CD8-positive, alpha-beta memory T cell (primary cell): Measurements from ENCODE around the gene SIPA1. TPM values are rescaled to one million over a fixed set of nuclear protein-coding genes. Genes with fewer than 3 reads are reported as not detected.

Experiments
- CTCF ChIA-PET: fragments of 350-600 bp; sonication (Branson Sonifier 250); formaldehyde crosslinking; loops from one replicate; lab custom pipeline; 2021; ENCODE audit warnings: antibody characterized with exemption; lab: Charles Lee
- POLR2A ChIA-PET: fragments of 350-600 bp; sonication (Branson Sonifier 250); formaldehyde crosslinking; loops from one replicate; lab custom pipeline; 2021; ENCODE audit warnings: antibody characterized with exemption; lab: Charles Lee
- DNase-seq, 5 donors: peaks; one replicate each; pipeline versions ENCODE4 v3.0.0 to v3.0.0-alpha.2; 2020 to 2022; ENCODE audit warnings: mixed read lengths in 1 of 5
- H3K27ac ChIP-seq: one replicate; pipeline ENCODE4 v1.7.0; 2013; ENCODE audit warnings: low read depth, mild to moderate bottlenecking, low read length, moderate library complexity
- H3K27me3 ChIP-seq: 2 replicates; pipeline ENCODE4 v1.7.0; 2013; ENCODE audit warnings: low read length, mild to moderate bottlenecking; ENCODE audit not compliant: insufficient read depth, poor library complexity, severe bottlenecking
- H3K36me3 ChIP-seq: 2 replicates; pipeline ENCODE4 v1.7.0; 2013; ENCODE audit warnings: mild to moderate bottlenecking, low read length, moderate library complexity; ENCODE audit not compliant: insufficient read depth
- H3K4me1 ChIP-seq: 2 replicates; pipeline ENCODE4 v1.7.0; 2013; ENCODE audit warnings: mild to moderate bottlenecking, low read length, moderate library complexity; ENCODE audit not compliant: insufficient read depth
- H3K4me3 ChIP-seq: 2 replicates; pipeline ENCODE4 v1.7.0; 2013; ENCODE audit warnings: mild to moderate bottlenecking, low read length
- H3K9me3 ChIP-seq: 2 replicates; pipeline ENCODE4 v1.7.0; 2013; ENCODE audit warnings: mild to moderate bottlenecking, low read length
- H3K27ac Mint-ChIP-seq, 8 donors: one replicate each; pipeline ENCODE4 v1.8.0; 2020 to 2021; ENCODE audit warnings: mixed read lengths in 8 of 8, mild to moderate bottlenecking in 6 of 8, inconsistent platforms in 3 of 8, moderate library complexity in 3 of 8
- H3K27me3 Mint-ChIP-seq, 2 donors: one replicate each; pipeline ENCODE4 v1.8.0; 2020 to 2021; ENCODE audit warnings: mixed read lengths in 2 of 2, mild to moderate bottlenecking in 1 of 2, moderate library complexity in 1 of 2
- H3K36me3 Mint-ChIP-seq, 3 donors: one replicate each; pipeline ENCODE4 v1.8.0; 2020 to 2021; ENCODE audit warnings: mixed read lengths in 3 of 3, inconsistent platforms in 1 of 3, mild to moderate bottlenecking in 1 of 3
- H3K4me1 Mint-ChIP-seq, 3 donors: one replicate each; pipeline ENCODE4 v1.8.0; 2020 to 2021; ENCODE audit warnings: mixed read lengths in 3 of 3, inconsistent platforms in 1 of 3, mild to moderate bottlenecking in 1 of 3
- H3K4me3 Mint-ChIP-seq, 7 donors: one replicate each; pipeline ENCODE4 v1.8.0; 2020 to 2021; ENCODE audit warnings: mixed read lengths in 7 of 7, mild to moderate bottlenecking in 6 of 7, moderate library complexity in 4 of 7, inconsistent platforms in 2 of 7
- H3K9me3 Mint-ChIP-seq, 5 donors: one replicate each; pipeline ENCODE4 v1.8.0; 2020 to 2022; ENCODE audit warnings: mixed read lengths in 5 of 5, mild to moderate bottlenecking in 3 of 5, moderate library complexity in 2 of 5, inconsistent platforms in 1 of 5
- polyA plus RNA-seq: library from polyadenylated mRNA; unstranded; fragments of 300-500 nt; fragmentation: Illumina TruSeq; gene quantifications from one replicate; pipeline ENCODE4 v1.2.3, GENCODE V29; 2021
- total RNA-seq, 2 experiments: library from RNA; stranded (reverse); gene quantifications; one replicate each; pipeline ENCODE4 v1.2.3, GENCODE V29; 2021

Gene SIPA1
- total and polyA plus RNA-seq, 3 experiments from 2014 or later = 111 to 335 (median 123) TPM

GRCh38 chr11:65643971-65644370 lies 6.1 kb downstream of the SIPA1 start:
- H3K27ac ChIP-seq = no peak overlapping the region

GRCh38 chr11:65644837-65645236 lies 6.9 kb downstream of the SIPA1 start:
- peaks cover 0 to 77% (median 9%) of the 10 kb centered on the region in 3 donors for H3K36me3 Mint-ChIP-seq
- ChIA-PET POLR2A (interaction anchor here (1.2 kb wide), 1 partner anchor 12 kb away, joined by 3 read pairs; no protein-coding TSS in a partner anchor), CTCF (interaction anchor here (0.7 to 0.8 kb wide), 2 partner anchors 12 to 104 kb away, joined by 3 read pairs; no protein-coding TSS in a partner anchor)
- Histone ChIP-seq H3K4me3 (no peak overlapping the region), H3K27ac (no peak overlapping the region), H3K9me3 (no peaks in the 10 kb centered on the region), H3K27me3 (no peaks in the 10 kb centered on the region), H3K4me1 (peaks cover 41% of the 10 kb centered on the region), H3K36me3 (peaks cover 53% of the 10 kb centered on the region)
- peak overlapping the region in 5 of 8 donors; percentile 63 to 100 (median 82) for H3K27ac Mint-ChIP-seq
- peaks cover 0 to 3% of the 10 kb centered on the region in 2 donors for H3K27me3 Mint-ChIP-seq
- DNase-seq = no peak
- H3K4me3 Mint-ChIP-seq = peak overlapping the region in 2 of 7 donors; percentile 54 to 86
- H3K9me3 Mint-ChIP-seq = no peaks in the 10 kb centered on the region
- peaks cover 23 to 40% (median 30%) of the 10 kb centered on the region in 3 donors for H3K4me1 Mint-ChIP-seq

More at GRCh38 chr11:65643971-65644370, 6.1 kb downstream of the SIPA1 start:
- Histone ChIP-seq H3K4me3 (no peak overlapping the region), H3K4me1 (peaks cover 50% of the 10 kb centered on the region), H3K36me3 (peaks cover 44% of the 10 kb centered on the region), H3K27me3 (no peaks in the 10 kb centered on the region), H3K9me3 (no peaks in the 10 kb centered on the region)
- peak overlapping the region; percentile 53 to 100 (median 84) for H3K27ac Mint-ChIP-seq
- peaks cover 32 to 49% (median 35%) of the 10 kb centered on the region in 3 donors for H3K4me1 Mint-ChIP-seq
- ChIA-PET CTCF (interaction anchor here (0.7 to 0.9 kb wide), 2 partner anchors 9 to 103 kb away, joined by 3 read pairs; no protein-coding TSS in a partner anchor), POLR2A (interaction anchor here (0.8 to 7.3 kb wide), 3 partner anchors 8 to 145 kb away, joined by 3 to 93 read pairs (median 8); partner anchors contain the start of gene MALAT1)
- no peaks in the 10 kb centered on the region for H3K9me3 Mint-ChIP-seq
- peaks cover 0 to 6% of the 10 kb centered on the region in 2 donors for H3K27me3 Mint-ChIP-seq
- no peak for DNase-seq
- H3K36me3 Mint-ChIP-seq = peaks cover 0 to 74% (median 9%) of the 10 kb centered on the region in 3 donors
- H3K4me3 Mint-ChIP-seq = peak overlapping the region; percentile 5 to 86 (median 61)

- H3K4me1 ChIP-seq = peaks cover 34% of the 10 kb centered on the region
- DNase-seq = no peak
- H3K9me3 ChIP-seq = no peaks in the 10 kb centered on the region
- H3K27ac ChIP-seq = no peak overlapping the region
- no peak overlapping the region for H3K4me3 ChIP-seq
- peaks cover 0 to 3% of the 10 kb centered on the region in 2 donors for H3K27me3 Mint-ChIP-seq
- peak overlapping the region in 5 of 8 donors; percentile 43 to 100 (median 76) for H3K27ac Mint-ChIP-seq
- no peaks in the 10 kb centered on the region for H3K27me3 ChIP-seq
- peaks cover 0 to 77% (median 9%) of the 10 kb centered on the region in 3 donors for H3K36me3 Mint-ChIP-seq
- H3K9me3 Mint-ChIP-seq = no peaks in the 10 kb centered on the region
- POLR2A ChIA-PET = interaction anchor here (1.2 kb wide), 1 partner anchor 11 kb away, joined by 3 read pairs; no protein-coding TSS in a partner anchor
- CTCF ChIA-PET = no interaction called here
- H3K4me3 Mint-ChIP-seq = peak overlapping the region in 1 of 7 donors; percentile 34
- H3K4me1 Mint-ChIP-seq = peaks cover 21 to 34% (median 28%) of the 10 kb centered on the region in 3 donors
- H3K36me3 ChIP-seq = peaks cover 58% of the 10 kb centered on the region
These were observed 7.8 kb downstream of the SIPA1 start for GRCh38 chr11:65645710-65646109.

- H3K4me3 Mint-ChIP-seq = peak overlapping the region in 1 of 7 donors; percentile 34
- peaks cover 0 to 3% of the 10 kb centered on the region in 2 donors for H3K27me3 Mint-ChIP-seq
- POLR2A ChIA-PET = interaction anchor here (1.0 to 1.2 kb wide), 2 partner anchors 9 to 31 kb away, joined by 3 to 4 read pairs; partner anchors contain the start of gene SIPA1
- Histone ChIP-seq H3K27ac (no peak overlapping the region), H3K4me1 (peaks cover 34% of the 10 kb centered on the region), H3K9me3 (no peaks in the 10 kb centered on the region), H3K36me3 (peaks cover 64% of the 10 kb centered on the region), H3K4me3 (no peak overlapping the region), H3K27me3 (no peaks in the 10 kb centered on the region)
- DNase-seq = no peak
- peaks cover 21 to 36% (median 30%) of the 10 kb centered on the region in 3 donors for H3K4me1 Mint-ChIP-seq
- CTCF ChIA-PET = no interaction called here
- no peaks in the 10 kb centered on the region for H3K9me3 Mint-ChIP-seq
- H3K36me3 Mint-ChIP-seq = peaks cover 0 to 80% (median 9%) of the 10 kb centered on the region in 3 donors
- peak overlapping the region in 2 of 8 donors; percentile 77 to 100 for H3K27ac Mint-ChIP-seq
These were observed 8.5 kb downstream of the SIPA1 start for GRCh38 chr11:65646288-65646957.

GRCh38 chr11:65646958-65647701 lies 9.2 kb downstream of the SIPA1 start:
- H3K36me3 ChIP-seq = peaks cover 63% of the 10 kb centered on the region
- Mint-ChIP-seq H3K4me1 (peaks cover 21 to 36% (median 30%) of the 10 kb centered on the region in 3 donors), H3K4me3 (peak overlapping the region in 1 of 7 donors; percentile 48), H3K27me3 (peaks cover 0 to 6% of the 10 kb centered on the region in 2 donors), H3K36me3 (peaks cover 0 to 78% (median 6%) of the 10 kb centered on the region in 3 donors), H3K27ac (peak overlapping the region in 1 of 8 donors; percentile 92), H3K9me3 (no peaks in the 10 kb centered on the region)
- DNase-seq = peak in 1 of 5 donors; percentile 39
- H3K27me3 ChIP-seq = no peaks in the 10 kb centered on the region
- H3K27ac ChIP-seq = no peak overlapping the region
- ChIA-PET CTCF (no interaction called here), POLR2A (interaction anchor here (0.6 to 1.2 kb wide), 3 partner anchors 9 to 338 kb away, joined by 3 to 4 read pairs (median 4); partner anchors contain the start of gene SIPA1)
- no peaks in the 10 kb centered on the region for H3K9me3 ChIP-seq
- peaks cover 34% of the 10 kb centered on the region for H3K4me1 ChIP-seq
- H3K4me3 ChIP-seq = no peak overlapping the region

- Histone ChIP-seq H3K36me3 (peaks cover 54% of the 10 kb centered on the region), H3K4me3 (no peak overlapping the region), H3K9me3 (no peaks in the 10 kb centered on the region), H3K27me3 (no peaks in the 10 kb centered on the region), H3K27ac (no peak overlapping the region), H3K4me1 (peaks cover 31% of the 10 kb centered on the region)
- ChIA-PET POLR2A (interaction anchor here (0.9 to 1.4 kb wide), 2 partner anchors 11 to 93 kb away, joined by 3 to 5 read pairs; partner anchors contain the start of gene SIPA1), CTCF (interaction anchor here (1.1 to 2.0 kb wide), 2 partner anchors 9 to 55 kb away, joined by 3 to 5 read pairs; no protein-coding TSS in a partner anchor)
- Mint-ChIP-seq H3K4me1 (peaks cover 27 to 40% (median 36%) of the 10 kb centered on the region in 3 donors), H3K27me3 (peaks cover 0 to 10% of the 10 kb centered on the region in 2 donors), H3K9me3 (peaks cover 0 to 2% (median 0%) of the 10 kb centered on the region in 5 donors), H3K4me3 (peak overlapping the region in 2 of 7 donors; percentile 36 to 62), H3K36me3 (peaks cover 0 to 78% (median 6%) of the 10 kb centered on the region in 3 donors), H3K27ac (peak overlapping the region in 5 of 8 donors; percentile 36 to 100 (median 61))
- DNase-seq = peak in 1 of 5 donors; percentile 38
These were observed 11.1 kb downstream of the SIPA1 start for GRCh38 chr11:65648997-65649493.
